OCI-LY3 (cell line): ENCODE data around the gene POFUT1.

Source experiments
- H2AFZ ChIP-seq: fragments of 200-600, 300-600 bp; shearing (Covaris generic); 2 replicates; pipeline ENCODE4 v1.6.0; 2014; ENCODE audit warnings: antibody characterized with exemption, low read depth, low read length
- H3K27ac ChIP-seq: fragments of 200-600, 300-600 bp; sonication (generic); 2 replicates; pipeline ENCODE4 v1.5.1; 2014; ENCODE audit warnings: mild to moderate bottlenecking, low read length, moderate library complexity, mixed read lengths
- H3K27me3 ChIP-seq: fragments of 200-600, 300-600 bp; sonication (generic); 2 replicates; pipeline ENCODE4 v1.6.1; 2014; ENCODE audit warnings: low read depth, low read length, mixed read lengths
- H3K36me3 ChIP-seq: fragments of 200-600, 300-600 bp; sonication (generic); replicated peaks from 2 replicates; pipeline ENCODE3; 2014; ENCODE audit warnings: low read depth, low read length, mixed read lengths
- H3K4me1 ChIP-seq: fragments of 300-600, 200-600 bp; sonication (generic); 2 replicates; pipeline ENCODE4 v1.6.1; 2014; ENCODE audit warnings: low read length, mixed read lengths
- H3K4me2 ChIP-seq: fragments of 200-600, 300-600 bp; sonication (generic); 2 replicates; pipeline ENCODE4 v1.6.1; 2014; ENCODE audit warnings: low read length, mixed read lengths
- H3K4me3 ChIP-seq: fragments of 300-600, 200-600 bp; sonication (generic); 2 replicates; pipeline ENCODE4 v1.5.1; 2014; ENCODE audit warnings: antibody characterized with exemption, mild to moderate bottlenecking, low read length, moderate library complexity
- H3K79me2 ChIP-seq: fragments of 300-600, 200-600 bp; shearing (Covaris generic); 2 replicates; pipeline ENCODE4 v1.6.1; 2014; ENCODE audit warnings: mild to moderate bottlenecking, low read length, mixed read lengths
- H3K9ac ChIP-seq: fragments of 300-600, 200-600 bp; shearing (Covaris generic); 2 replicates; pipeline ENCODE4 v1.6.0; 2014; ENCODE audit warnings: mild to moderate bottlenecking, low read length, moderate library complexity
- H3K9me3 ChIP-seq: fragments of 200-600, 300-600 bp; shearing (Covaris generic); 2 replicates; pipeline ENCODE4 v1.6.1; 2014; ENCODE audit warnings: low read length, mixed read lengths; ENCODE audit not compliant: insufficient read depth
- H4K20me1 ChIP-seq: fragments of 200-600, 300-600 bp; sonication (generic); 2 replicates; pipeline ENCODE4 v1.6.1; 2016; ENCODE audit warnings: low read length, mixed read lengths; ENCODE audit not compliant: insufficient read depth
- EZH2phosphoT487 ChIP-seq: fragments of 200-600 bp; shearing (Covaris generic); IDR thresholded peaks from 2 replicates; pipeline ENCODE4 v1.6.1; 2018; ENCODE audit warnings: antibody characterized with exemption, mixed run types, low read depth
- TF ChIP-seq, protein P1 (sequence below): fragments of 200-600, 300-600 bp; sonication (generic); IDR thresholded peaks from 2 replicates; pipeline ENCODE4 v1.5.1; 2014; ENCODE audit warnings: antibody characterized with exemption, low read length, low read depth

POFUT1 gene

DNA sequence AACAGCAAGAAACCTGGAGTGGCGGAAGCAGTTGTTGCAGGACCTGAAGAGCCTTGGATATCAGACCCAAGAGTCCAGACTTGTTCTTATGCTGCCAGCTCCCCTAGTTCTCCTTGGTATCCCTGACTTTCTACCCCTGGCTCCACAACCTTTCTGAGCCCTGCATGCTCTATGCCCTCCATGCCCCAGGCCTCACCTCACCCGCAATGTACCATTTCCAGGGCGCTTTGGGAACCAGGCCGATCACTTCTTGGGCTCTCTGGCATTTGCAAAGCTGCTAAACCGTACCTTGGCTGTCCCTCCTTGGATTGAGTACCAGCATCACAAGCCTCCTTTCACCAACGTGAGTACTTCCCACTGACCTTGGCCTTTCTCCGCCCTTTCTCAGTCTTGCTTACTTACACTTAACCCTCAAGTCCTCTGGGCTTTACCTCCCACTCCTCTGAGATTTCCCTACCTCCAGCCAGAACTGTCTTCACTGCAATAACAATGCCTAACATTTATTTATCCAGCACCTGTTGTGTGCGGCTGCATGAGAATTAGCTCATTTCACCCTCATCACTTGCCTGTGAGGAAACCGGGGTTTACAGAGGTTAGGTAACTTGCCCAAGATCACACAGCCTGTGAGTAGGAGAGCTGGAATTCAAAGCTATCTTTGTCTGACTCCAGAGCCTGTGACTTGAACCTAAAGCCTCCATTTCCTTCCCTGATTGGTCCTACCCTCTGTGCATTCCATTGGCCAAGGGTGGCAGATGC lies 2.3 kb downstream of the POFUT1 start:
- H3K4me2 ChIP-seq = no peak overlapping the region
- H3K79me2 ChIP-seq = peaks cover 65% of the 10 kb centered on the region
- H3K36me3 ChIP-seq = peaks cover 34% of the 10 kb centered on the region
- H3K27ac ChIP-seq = no peak overlapping the region
- no peaks in the 10 kb centered on the region for H3K27me3 ChIP-seq
- no peak overlapping the region for H2AFZ ChIP-seq
- no peaks in the 10 kb centered on the region for H3K9me3 ChIP-seq
- peaks cover 13% of the 10 kb centered on the region for H4K20me1 ChIP-seq
- no peak overlapping the region for H3K4me3 ChIP-seq
- TF ChIP-seq EZH2phosphoT487 = no peak
- TF ChIP-seq, protein P1, sequence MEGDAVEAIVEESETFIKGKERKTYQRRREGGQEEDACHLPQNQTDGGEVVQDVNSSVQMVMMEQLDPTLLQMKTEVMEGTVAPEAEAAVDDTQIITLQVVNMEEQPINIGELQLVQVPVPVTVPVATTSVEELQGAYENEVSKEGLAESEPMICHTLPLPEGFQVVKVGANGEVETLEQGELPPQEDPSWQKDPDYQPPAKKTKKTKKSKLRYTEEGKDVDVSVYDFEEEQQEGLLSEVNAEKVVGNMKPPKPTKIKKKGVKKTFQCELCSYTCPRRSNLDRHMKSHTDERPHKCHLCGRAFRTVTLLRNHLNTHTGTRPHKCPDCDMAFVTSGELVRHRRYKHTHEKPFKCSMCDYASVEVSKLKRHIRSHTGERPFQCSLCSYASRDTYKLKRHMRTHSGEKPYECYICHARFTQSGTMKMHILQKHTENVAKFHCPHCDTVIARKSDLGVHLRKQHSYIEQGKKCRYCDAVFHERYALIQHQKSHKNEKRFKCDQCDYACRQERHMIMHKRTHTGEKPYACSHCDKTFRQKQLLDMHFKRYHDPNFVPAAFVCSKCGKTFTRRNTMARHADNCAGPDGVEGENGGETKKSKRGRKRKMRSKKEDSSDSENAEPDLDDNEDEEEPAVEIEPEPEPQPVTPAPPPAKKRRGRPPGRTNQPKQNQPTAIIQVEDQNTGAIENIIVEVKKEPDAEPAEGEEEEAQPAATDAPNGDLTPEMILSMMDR = no peak
- peaks cover 27% of the 10 kb centered on the region for H3K4me1 ChIP-seq
- no peak overlapping the region for H3K9ac ChIP-seq

DNA sequence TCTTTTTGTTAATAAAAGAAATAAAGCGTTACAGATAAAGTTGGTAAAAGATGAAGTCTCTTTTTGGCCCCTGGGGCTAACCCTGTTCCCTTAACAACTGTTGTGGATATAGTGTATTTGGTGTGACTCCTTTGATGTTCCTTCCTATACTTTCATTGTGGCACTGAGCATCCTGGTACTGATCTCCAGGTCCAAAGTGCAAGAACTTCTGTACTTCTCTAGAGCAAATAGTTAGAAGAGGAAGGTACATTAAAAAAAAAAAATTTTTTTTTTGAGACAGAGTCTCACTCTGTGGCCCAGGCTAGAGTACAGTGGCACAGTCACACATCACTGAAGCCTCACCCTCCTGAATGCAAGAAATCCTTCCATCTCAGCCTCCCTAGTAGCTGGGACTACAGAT lies 6.2 kb downstream of the POFUT1 start:
- H3K4me3 ChIP-seq = no peak overlapping the region
- no peak overlapping the region for H3K27ac ChIP-seq
- no peak overlapping the region for H3K9ac ChIP-seq
- H3K27me3 ChIP-seq = no peaks in the 10 kb centered on the region
- no peaks in the 10 kb centered on the region for H3K9me3 ChIP-seq
- no peaks in the 10 kb centered on the region for H4K20me1 ChIP-seq
- H3K79me2 ChIP-seq = peaks cover 26% of the 10 kb centered on the region
- peaks cover 61% of the 10 kb centered on the region for H3K36me3 ChIP-seq
- peaks cover 6% of the 10 kb centered on the region for H3K4me1 ChIP-seq
- H2AFZ ChIP-seq = no peak overlapping the region
- TF ChIP-seq, protein P1 = no peak
- no peak for TF ChIP-seq EZH2phosphoT487
- H3K4me2 ChIP-seq = no peak overlapping the region

DNA sequence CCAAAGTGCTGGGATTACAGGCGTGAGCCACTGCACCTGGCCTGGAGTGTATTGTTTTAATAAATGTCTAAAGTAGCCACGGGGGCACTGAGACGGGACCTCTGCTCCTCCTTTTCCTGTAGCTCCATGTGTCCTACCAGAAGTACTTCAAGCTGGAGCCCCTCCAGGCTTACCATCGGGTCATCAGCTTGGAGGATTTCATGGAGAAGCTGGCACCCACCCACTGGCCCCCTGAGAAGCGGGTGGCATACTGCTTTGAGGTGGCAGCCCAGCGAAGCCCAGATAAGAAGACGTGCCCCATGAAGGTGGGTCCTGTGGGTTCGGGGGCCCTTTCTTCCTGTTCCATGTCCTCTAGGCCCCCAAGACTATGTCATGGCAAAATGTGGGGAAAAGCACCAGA lies 7.5 kb downstream of the POFUT1 start:
- H3K4me2 ChIP-seq = no peak overlapping the region
- H3K9ac ChIP-seq = no peak overlapping the region
- no peaks in the 10 kb centered on the region for H4K20me1 ChIP-seq
- no peaks in the 10 kb centered on the region for H3K4me1 ChIP-seq
- peaks cover 13% of the 10 kb centered on the region for H3K79me2 ChIP-seq
- no peaks in the 10 kb centered on the region for H3K9me3 ChIP-seq
- H3K27me3 ChIP-seq = no peaks in the 10 kb centered on the region
- H3K36me3 ChIP-seq = peaks cover 64% of the 10 kb centered on the region
- no peak overlapping the region for H3K4me3 ChIP-seq
- no peak overlapping the region for H2AFZ ChIP-seq
- TF ChIP-seq EZH2phosphoT487 = no peak
- TF ChIP-seq, protein P1 = no peak
- no peak overlapping the region for H3K27ac ChIP-seq

DNA sequence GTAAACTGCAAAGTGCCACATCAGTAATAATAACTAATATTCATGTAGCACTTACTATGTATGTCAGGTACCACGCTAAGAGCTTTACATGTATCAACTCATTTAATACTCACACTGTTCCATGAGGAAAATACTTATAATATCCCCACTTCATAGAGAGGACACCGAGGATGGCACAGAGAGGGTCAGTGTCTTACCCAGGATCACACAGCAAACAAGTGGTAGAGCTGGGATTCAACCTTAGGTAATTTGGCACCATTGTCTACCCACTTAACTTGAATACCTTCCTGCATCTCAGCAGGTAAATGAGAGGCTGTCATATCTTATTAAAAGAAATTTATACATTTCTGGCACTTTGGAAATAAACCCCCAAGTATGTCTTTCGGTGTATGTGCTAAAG lies 8.0 kb downstream of the POFUT1 start:
- Histone ChIP-seq H3K9ac (no peak overlapping the region), H3K4me3 (no peak overlapping the region), H3K27ac (no peak overlapping the region), H4K20me1 (no peaks in the 10 kb centered on the region), H2AFZ (no peak overlapping the region), H3K79me2 (peaks cover 8% of the 10 kb centered on the region), H3K36me3 (peaks cover 61% of the 10 kb centered on the region), H3K4me2 (no peak overlapping the region), H3K4me1 (no peaks in the 10 kb centered on the region), H3K27me3 (no peaks in the 10 kb centered on the region), H3K9me3 (no peaks in the 10 kb centered on the region)
- no peak for TF ChIP-seq EZH2phosphoT487
- TF ChIP-seq, protein P1 = no peak
